ENCODE results near the gene MROH2A. TPM values are rescaled to one million over a fixed set of nuclear protein-coding genes. Genes with fewer than 3 reads are reported as not detected.

The MROH2A gene
- total and polyA plus RNA-seq, 2 experiments from 2014 or later, result 0.12 TPM; not detected in 1

DNA sequence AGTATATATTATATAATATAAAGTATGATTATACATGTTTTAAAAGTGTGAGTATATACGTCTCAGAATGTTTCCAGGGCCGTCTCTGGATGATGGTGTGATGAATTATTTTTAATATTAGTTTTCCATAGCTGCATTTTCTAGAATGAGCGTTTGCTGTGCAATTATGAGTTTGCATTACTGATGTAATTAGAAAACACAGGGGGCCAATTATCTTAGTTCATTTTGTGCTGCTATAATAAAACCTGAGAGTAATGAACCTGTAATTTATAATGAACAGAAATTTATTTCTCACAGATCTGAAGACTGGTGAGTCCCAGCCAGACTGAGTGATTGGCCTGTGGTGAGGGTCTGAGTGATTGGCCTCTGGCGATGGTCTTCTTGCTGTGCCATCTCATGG, 80.2 kb downstream of the MROH2A start:
- Histone ChIP-seq H3K4me3 (no peak overlapping the region), H3K36me3 (no peaks in the 10 kb centered on the region), H3K4me1 (ENCODE audit: low read depth) (no peaks in the 10 kb centered on the region), H3K27me3 (no peaks in the 10 kb centered on the region), H3K9me3 (ENCODE audit: low read depth) (no peaks in the 10 kb centered on the region), H3K27ac (no peak overlapping the region)
- DNase-seq (ENCODE audit: low read depth in 1 of 2, low spot score in 1 of 2), result no peak
- TF ChIP-seq, protein P1, sequence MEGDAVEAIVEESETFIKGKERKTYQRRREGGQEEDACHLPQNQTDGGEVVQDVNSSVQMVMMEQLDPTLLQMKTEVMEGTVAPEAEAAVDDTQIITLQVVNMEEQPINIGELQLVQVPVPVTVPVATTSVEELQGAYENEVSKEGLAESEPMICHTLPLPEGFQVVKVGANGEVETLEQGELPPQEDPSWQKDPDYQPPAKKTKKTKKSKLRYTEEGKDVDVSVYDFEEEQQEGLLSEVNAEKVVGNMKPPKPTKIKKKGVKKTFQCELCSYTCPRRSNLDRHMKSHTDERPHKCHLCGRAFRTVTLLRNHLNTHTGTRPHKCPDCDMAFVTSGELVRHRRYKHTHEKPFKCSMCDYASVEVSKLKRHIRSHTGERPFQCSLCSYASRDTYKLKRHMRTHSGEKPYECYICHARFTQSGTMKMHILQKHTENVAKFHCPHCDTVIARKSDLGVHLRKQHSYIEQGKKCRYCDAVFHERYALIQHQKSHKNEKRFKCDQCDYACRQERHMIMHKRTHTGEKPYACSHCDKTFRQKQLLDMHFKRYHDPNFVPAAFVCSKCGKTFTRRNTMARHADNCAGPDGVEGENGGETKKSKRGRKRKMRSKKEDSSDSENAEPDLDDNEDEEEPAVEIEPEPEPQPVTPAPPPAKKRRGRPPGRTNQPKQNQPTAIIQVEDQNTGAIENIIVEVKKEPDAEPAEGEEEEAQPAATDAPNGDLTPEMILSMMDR (IDR thresholded peaks at IDR 0.05; ENCODE audit: low read depth, low read length), result no peak

DNA sequence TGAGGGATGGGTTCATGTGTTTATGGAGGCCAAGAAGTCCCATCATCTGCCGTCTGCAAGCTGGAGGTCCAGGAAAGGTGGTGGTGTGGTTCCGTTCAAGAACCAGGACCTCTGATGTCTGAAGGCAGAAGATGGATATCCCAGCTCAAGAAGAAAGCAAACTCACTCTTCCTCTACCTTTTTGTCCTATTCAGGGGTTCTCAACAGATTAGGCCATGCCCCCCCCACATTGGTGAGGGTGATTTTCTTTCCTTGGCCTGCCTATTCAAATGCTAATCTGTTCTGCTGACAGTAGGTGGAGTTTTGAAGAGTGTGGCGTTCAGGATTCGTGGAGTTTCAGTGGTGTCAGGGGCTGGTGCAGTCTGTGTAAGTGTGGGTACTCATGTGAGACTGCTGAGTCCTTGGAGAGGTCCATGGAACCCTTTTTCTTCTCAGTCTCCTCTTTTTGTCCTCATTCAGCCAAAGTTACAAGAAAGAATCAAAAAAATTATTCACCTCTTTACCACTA, 84.2 kb downstream of the MROH2A start:
- no peaks in the 10 kb centered on the region for H3K9me3 ChIP-seq (ENCODE audit: low read depth)
- no peaks in the 10 kb centered on the region for H3K27me3 ChIP-seq
- no peaks in the 10 kb centered on the region for H3K4me1 ChIP-seq (ENCODE audit: low read depth)
- DNase-seq (ENCODE audit: low read depth in 1 of 2, low spot score in 1 of 2), result no peak
- H3K4me3 ChIP-seq, result no peak overlapping the region
- no peaks in the 10 kb centered on the region for H3K36me3 ChIP-seq
- no peak overlapping the region for H3K27ac ChIP-seq
- TF ChIP-seq, protein P1 (IDR thresholded peaks at IDR 0.05; ENCODE audit: low read depth, low read length), result no peak

DNA sequence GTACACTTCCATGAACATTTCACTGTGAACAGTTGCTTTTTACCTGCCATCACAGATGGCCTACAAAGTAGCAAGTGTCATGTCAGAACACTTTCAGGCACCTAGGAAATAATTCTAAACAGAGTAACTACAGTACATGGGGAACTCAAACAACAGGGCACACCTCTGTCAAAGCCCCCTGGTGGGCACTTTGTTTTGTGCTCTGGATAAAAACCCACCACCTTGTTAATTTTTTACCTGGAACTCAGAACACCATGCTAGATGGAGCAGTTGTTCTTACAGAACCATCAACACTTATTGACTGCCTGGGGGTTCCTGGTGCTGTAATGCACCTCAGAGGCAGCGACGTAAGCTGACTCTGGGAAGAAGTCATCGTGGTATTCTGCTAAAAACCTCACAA, 87.7 kb downstream of the MROH2A start:
- Histone ChIP-seq H3K4me1 (ENCODE audit: low read depth) (no peaks in the 10 kb centered on the region), H3K36me3 (no peaks in the 10 kb centered on the region), H3K27ac (no peak overlapping the region), H3K4me3 (no peak overlapping the region), H3K9me3 (ENCODE audit: low read depth) (no peaks in the 10 kb centered on the region), H3K27me3 (peaks cover 4% of the 10 kb centered on the region)
- TF ChIP-seq, protein P1 (IDR thresholded peaks at IDR 0.05; ENCODE audit: low read depth, low read length), result peak; percentile 17
- no peak for DNase-seq (ENCODE audit: low read depth in 1 of 2, low spot score in 1 of 2)

DNA sequence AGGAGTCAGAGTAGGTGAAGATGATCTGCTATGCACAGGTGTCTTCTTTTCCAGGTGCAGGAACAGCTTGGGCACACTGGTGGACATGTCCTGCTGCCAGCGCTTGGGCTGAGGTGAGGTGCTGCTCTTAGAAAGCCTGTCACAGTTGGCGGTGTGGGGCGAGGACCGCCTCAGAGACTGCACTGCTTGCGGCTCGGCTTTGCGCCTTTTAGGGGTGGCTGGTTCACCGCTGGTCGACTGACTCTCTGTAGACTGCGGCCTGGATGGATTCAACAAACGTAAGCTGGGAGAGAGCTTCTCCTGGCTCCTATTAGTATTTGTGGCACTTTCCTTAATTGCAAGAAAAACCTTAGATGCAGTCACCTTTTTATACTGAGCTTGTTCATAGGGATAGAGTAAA, 88.3 kb downstream of the MROH2A start:
- H3K4me3 ChIP-seq, result no peak overlapping the region
- peaks cover 6% of the 10 kb centered on the region for H3K27me3 ChIP-seq
- no peak for DNase-seq (ENCODE audit: low read depth in 1 of 2, low spot score in 1 of 2)
- no peaks in the 10 kb centered on the region for H3K9me3 ChIP-seq (ENCODE audit: low read depth)
- TF ChIP-seq, protein P1 (IDR thresholded peaks at IDR 0.05; ENCODE audit: low read depth, low read length), result no peak
- no peak overlapping the region for H3K27ac ChIP-seq
- H3K36me3 ChIP-seq, result no peaks in the 10 kb centered on the region
- no peaks in the 10 kb centered on the region for H3K4me1 ChIP-seq (ENCODE audit: low read depth)

DNA sequence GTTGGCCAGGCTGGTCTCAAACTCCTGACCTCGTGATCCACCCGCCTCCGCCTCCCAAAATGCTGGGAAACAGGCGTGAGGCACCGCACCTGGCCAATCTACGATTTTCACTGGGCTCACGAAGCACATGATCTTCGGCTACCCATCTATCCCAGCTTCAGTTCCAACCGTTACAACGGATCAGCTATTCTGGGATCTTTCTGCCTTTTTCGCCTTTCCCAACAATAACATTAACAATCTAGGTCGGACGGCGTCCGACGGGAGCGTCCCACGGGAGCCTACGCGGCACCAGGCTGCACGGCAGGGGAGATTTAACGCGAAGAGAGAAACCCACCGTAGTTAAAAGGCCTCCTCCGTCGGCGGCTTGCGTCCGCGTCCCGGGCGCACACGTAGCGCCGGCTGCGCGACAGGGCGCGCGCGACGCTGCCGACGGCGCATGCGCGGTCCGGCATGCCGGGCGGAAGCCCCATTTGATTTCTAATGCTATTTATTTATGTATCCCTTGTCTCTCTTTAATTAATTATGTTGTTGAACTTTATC, 89.9 kb downstream of the MROH2A start, which contains the start of gene MSL3B:
MSL3B (minus strand) TSS at position 394 of the 540 bp plus-strand sequence.
- H3K9me3 ChIP-seq (ENCODE audit: low read depth), result no peaks in the 10 kb centered on the region
- peak; percentile 64 to 75 for DNase-seq (ENCODE audit: low read depth in 1 of 2, low spot score in 1 of 2)
- no peaks in the 10 kb centered on the region for H3K4me1 ChIP-seq (ENCODE audit: low read depth)
- TF ChIP-seq, protein P1 (IDR thresholded peaks at IDR 0.05; ENCODE audit: low read depth, low read length), result no peak
- no peak within 1 kb of the TSS for H3K27ac ChIP-seq
- H3K36me3 ChIP-seq, result no peaks in the 10 kb centered on the region
- peak within 1 kb of the TSS; percentile 33 for H3K4me3 ChIP-seq
- peaks cover 14% of the 10 kb centered on the region for H3K27me3 ChIP-seq

Data from cardiac muscle cell (in vitro differentiated cells and primary cell).